Prostate gland (tissue), 2 donors: ENCODE data around the gene CTNND2.

Experiments
- POLR2A ChIP-seq: fragments of 450-650 bp; IDR thresholded peaks from one replicate; pipeline ENCODE4 v1.6.1; 2016; ENCODE audit warnings: antibody characterized with exemption, mild to moderate bottlenecking
- POLR2AphosphoS5 ChIP-seq: sonication (generic); formaldehyde crosslinking; IDR thresholded peaks from one replicate; pipeline ENCODE4 v1.6.1; 2017; ENCODE audit warnings: antibody characterized with exemption
- TF ChIP-seq, protein P1 (sequence below), 4 experiments: fragments of 200-600 bp in 2 of 4; fragments of 450-650 bp in 2 of 4; sonication (generic) in 2 of 4; IDR thresholded peaks; 1 replicate in 3 of 4; 2 replicates in 1 of 4; pipeline ENCODE4 v1.5.1; 2016 to 2019; ENCODE audit warnings: antibody characterized with exemption in 4 of 4, mild to moderate bottlenecking in 2 of 4, moderate library complexity in 2 of 4

DNA sequence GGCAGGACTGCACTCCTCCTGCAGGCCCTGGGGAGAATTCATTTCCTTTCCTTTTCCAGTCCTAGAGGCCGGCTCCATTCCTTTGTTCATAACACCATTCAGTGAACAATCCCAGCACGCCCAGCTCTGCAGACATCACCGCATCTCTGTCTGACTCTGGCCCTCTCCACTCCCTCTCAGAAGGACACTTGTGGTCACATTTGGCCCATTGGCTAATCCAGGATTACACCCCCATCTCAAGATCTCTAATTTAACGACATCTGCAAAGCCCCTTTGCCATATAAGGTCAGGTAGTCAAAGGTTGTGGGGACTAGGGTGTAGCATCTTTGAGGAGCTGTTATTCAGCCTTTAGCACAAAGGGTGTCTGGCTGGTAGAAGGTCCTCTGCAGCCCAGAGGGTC, 958.2 kb downstream of the CTNND2 start:
- no peak for TF ChIP-seq POLR2A
- TF ChIP-seq, protein P1, sequence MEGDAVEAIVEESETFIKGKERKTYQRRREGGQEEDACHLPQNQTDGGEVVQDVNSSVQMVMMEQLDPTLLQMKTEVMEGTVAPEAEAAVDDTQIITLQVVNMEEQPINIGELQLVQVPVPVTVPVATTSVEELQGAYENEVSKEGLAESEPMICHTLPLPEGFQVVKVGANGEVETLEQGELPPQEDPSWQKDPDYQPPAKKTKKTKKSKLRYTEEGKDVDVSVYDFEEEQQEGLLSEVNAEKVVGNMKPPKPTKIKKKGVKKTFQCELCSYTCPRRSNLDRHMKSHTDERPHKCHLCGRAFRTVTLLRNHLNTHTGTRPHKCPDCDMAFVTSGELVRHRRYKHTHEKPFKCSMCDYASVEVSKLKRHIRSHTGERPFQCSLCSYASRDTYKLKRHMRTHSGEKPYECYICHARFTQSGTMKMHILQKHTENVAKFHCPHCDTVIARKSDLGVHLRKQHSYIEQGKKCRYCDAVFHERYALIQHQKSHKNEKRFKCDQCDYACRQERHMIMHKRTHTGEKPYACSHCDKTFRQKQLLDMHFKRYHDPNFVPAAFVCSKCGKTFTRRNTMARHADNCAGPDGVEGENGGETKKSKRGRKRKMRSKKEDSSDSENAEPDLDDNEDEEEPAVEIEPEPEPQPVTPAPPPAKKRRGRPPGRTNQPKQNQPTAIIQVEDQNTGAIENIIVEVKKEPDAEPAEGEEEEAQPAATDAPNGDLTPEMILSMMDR (IDR thresholded peaks at IDR 0.05) = no peak
- TF ChIP-seq POLR2AphosphoS5 = no peak
